DND-41 (cell line): Measurements from ENCODE around the gene PTPN4.

Experiments used
- EZH2 ChIP-seq: IDR thresholded peaks from 3 replicates; pipeline ENCODE4 v1.6.1; 2012; ENCODE audit warnings: borderline replicate concordance, low read depth, mild to moderate bottlenecking, moderate library complexity, low read length, inconsistent platforms; ENCODE audit not compliant: severe bottlenecking
- TF ChIP-seq, protein P1 (sequence below): IDR thresholded peaks from 2 replicates; pipeline ENCODE4 v1.5.1; 2012; ENCODE audit warnings: borderline replicate concordance, low read length, moderate library complexity, mild to moderate bottlenecking; ENCODE audit not compliant: poor library complexity, severe bottlenecking; ENCODE audit errors: extremely low read depth

DNA sequence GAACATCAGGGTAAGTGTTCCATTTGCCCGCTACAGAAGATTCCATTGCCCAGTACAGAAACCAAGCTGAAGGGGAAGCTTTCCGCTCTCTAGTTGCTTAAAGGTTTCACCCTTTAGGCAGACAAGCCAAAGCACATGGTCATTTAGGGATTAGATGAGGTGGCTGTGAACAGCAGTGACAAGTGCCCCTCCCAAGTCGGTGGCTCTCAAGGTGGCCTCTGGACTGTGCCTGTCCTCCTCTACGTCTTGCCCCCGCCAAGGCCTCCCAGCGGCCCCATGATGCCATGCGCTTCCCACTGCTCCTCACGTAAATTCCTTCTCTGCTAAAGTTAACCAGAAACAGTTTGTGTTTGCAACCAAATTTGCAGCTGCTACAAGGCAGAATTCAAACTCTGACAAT is 24.2 kb upstream of the PTPN4 start:
- TF ChIP-seq, protein P1, sequence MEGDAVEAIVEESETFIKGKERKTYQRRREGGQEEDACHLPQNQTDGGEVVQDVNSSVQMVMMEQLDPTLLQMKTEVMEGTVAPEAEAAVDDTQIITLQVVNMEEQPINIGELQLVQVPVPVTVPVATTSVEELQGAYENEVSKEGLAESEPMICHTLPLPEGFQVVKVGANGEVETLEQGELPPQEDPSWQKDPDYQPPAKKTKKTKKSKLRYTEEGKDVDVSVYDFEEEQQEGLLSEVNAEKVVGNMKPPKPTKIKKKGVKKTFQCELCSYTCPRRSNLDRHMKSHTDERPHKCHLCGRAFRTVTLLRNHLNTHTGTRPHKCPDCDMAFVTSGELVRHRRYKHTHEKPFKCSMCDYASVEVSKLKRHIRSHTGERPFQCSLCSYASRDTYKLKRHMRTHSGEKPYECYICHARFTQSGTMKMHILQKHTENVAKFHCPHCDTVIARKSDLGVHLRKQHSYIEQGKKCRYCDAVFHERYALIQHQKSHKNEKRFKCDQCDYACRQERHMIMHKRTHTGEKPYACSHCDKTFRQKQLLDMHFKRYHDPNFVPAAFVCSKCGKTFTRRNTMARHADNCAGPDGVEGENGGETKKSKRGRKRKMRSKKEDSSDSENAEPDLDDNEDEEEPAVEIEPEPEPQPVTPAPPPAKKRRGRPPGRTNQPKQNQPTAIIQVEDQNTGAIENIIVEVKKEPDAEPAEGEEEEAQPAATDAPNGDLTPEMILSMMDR = no peak
- TF ChIP-seq EZH2 = no peak
